Measurements from ENCODE around the gene CEBPZ. TPM values are rescaled to one million over a fixed set of nuclear protein-coding genes. Genes with fewer than 3 reads are reported as not detected.

The CEBPZ gene
- total RNA-seq, 2 experiments from 2014 or later = 92.3 to 102 TPM

- H3K27me3 Mint-ChIP-seq = no peaks in the 10 kb centered on the region
- no peaks in the 10 kb centered on the region for H3K9me3 Mint-ChIP-seq
- CTCF ChIA-PET = no interaction called here
- no peak overlapping the region for H3K4me3 Mint-ChIP-seq
- peak overlapping the region; percentile 54 for H3K27ac Mint-ChIP-seq
- ATAC-seq (ENCODE audit: poor library complexity) = no peak
- peaks cover 55% of the 10 kb centered on the region for H3K4me1 Mint-ChIP-seq (ENCODE audit: low read depth)
- Histone ChIP-seq H3K9me3 (ENCODE audit: control insufficient read depth in 1 of 2, insufficient read depth in 1 of 2, low read length in 2 of 2) (no peaks in the 10 kb centered on the region), H3K27ac (ENCODE audit: low read depth in 1 of 2, low read length in 2 of 2) (no peak overlapping the region), H3K27me3 (ENCODE audit: control insufficient read depth in 1 of 2, insufficient read depth in 2 of 2, low read length in 2 of 2) (no peaks in the 10 kb centered on the region), H3K4me1 (ENCODE audit: insufficient read depth, low read length) (peaks cover 4% of the 10 kb centered on the region), H3K36me3 (ENCODE audit: insufficient read depth, low read length) (peaks cover 71% of the 10 kb centered on the region), H3K4me3 (ENCODE audit: low read length) (no peak overlapping the region)
- no peak for DNase-seq
- POLR2A ChIA-PET = interaction anchor here (1.7 kb wide), 1 partner anchor 9 kb away, joined by 12 read pairs; the partner anchor contains the start of genes CEBPZ and NDUFAF7
- intact Hi-C loops (cut with DNase I, micrococcal nuclease) = no loop called here
- no peak for TF ChIP-seq CTCF (IDR thresholded peaks at IDR 0.05)
- H3K36me3 Mint-ChIP-seq (ENCODE audit: low read depth) = peaks cover 90% of the 10 kb centered on the region
These were observed 8.3 kb downstream of the CEBPZ start for GRCh38 chr2:37223131-37223530.

- no peak overlapping the region for H3K4me3 Mint-ChIP-seq
- ChIA-PET CTCF (no interaction called here), POLR2A (interaction anchor here (0.8 kb wide), 1 partner anchor 45 kb away, joined by 3 read pairs; no protein-coding TSS in a partner anchor)
- no peak for DNase-seq
- H3K9me3 Mint-ChIP-seq = no peaks in the 10 kb centered on the region
- Histone ChIP-seq H3K27me3 (ENCODE audit: control insufficient read depth in 1 of 2, insufficient read depth in 2 of 2, low read length in 2 of 2) (no peaks in the 10 kb centered on the region), H3K36me3 (ENCODE audit: insufficient read depth, low read length) (peaks cover 78% of the 10 kb centered on the region), H3K9me3 (ENCODE audit: control insufficient read depth in 1 of 2, insufficient read depth in 1 of 2, low read length in 2 of 2) (no peaks in the 10 kb centered on the region), H3K4me3 (ENCODE audit: low read length) (no peak overlapping the region), H3K4me1 (ENCODE audit: insufficient read depth, low read length) (no peaks in the 10 kb centered on the region), H3K27ac (ENCODE audit: low read depth in 1 of 2, low read length in 2 of 2) (no peak overlapping the region)
- ATAC-seq (ENCODE audit: poor library complexity) = no peak
- no peaks in the 10 kb centered on the region for H3K27me3 Mint-ChIP-seq
- no peak for TF ChIP-seq CTCF (IDR thresholded peaks at IDR 0.05)
- peaks cover 86% of the 10 kb centered on the region for H3K36me3 Mint-ChIP-seq (ENCODE audit: low read depth)
- peaks cover 19% of the 10 kb centered on the region for H3K4me1 Mint-ChIP-seq (ENCODE audit: low read depth)
- H3K27ac Mint-ChIP-seq = no peak overlapping the region
- intact Hi-C loops (cut with DNase I, micrococcal nuclease) = no loop called here
These were observed 12.3 kb downstream of the CEBPZ start for GRCh38 chr2:37219046-37219445.

DNA sequence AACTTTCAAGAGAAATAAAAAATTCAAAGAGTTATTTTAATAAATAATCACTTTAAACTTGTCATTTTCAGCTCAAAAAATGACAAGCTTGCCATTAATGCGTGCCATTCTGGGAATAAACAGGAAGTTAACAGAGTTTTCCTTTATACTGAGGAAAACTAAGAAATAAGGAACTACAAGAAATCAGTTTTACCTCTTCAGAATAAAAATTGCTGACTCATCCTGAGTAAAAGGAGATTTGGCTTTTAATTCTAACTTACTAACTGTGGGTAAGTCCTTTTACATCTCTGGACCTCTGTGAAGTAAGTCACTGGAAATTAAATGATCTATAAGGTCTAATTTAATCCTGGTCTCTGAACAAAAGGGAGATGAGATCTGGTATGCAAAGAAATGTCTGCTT, 16.1 kb downstream of the CEBPZ start:
- no peak for ATAC-seq (ENCODE audit: poor library complexity)
- CTCF ChIA-PET = no interaction called here
- intact Hi-C loops (cut with DNase I, micrococcal nuclease) = no loop called here
- H3K4me1 ChIP-seq (ENCODE audit: insufficient read depth, low read length) = no peaks in the 10 kb centered on the region
- Mint-ChIP-seq H3K36me3 (ENCODE audit: low read depth) (peaks cover 87% of the 10 kb centered on the region), H3K27ac (no peak overlapping the region), H3K27me3 (no peaks in the 10 kb centered on the region), H3K9me3 (peaks cover 2% of the 10 kb centered on the region), H3K4me1 (ENCODE audit: low read depth) (no peaks in the 10 kb centered on the region), H3K4me3 (no peak overlapping the region)
- peaks cover 0 to 4% of the 10 kb centered on the region in 2 experiments for H3K9me3 ChIP-seq (ENCODE audit: control insufficient read depth in 1 of 2, insufficient read depth in 1 of 2, low read length in 2 of 2)
- DNase-seq = no peak
- peaks cover 84% of the 10 kb centered on the region for H3K36me3 ChIP-seq (ENCODE audit: insufficient read depth, low read length)
- POLR2A ChIA-PET = interaction anchor here (1.2 to 2.4 kb wide), 2 partner anchors 16 to 17 kb away, joined by 5 to 10 read pairs; partner anchors contain the start of genes CEBPZ, CEBPZOS and NDUFAF7
- H3K27me3 ChIP-seq (ENCODE audit: control insufficient read depth in 1 of 2, insufficient read depth in 2 of 2, low read length in 2 of 2) = no peaks in the 10 kb centered on the region
- H3K27ac ChIP-seq (ENCODE audit: low read depth in 1 of 2, low read length in 2 of 2) = no peak overlapping the region
- no peak for TF ChIP-seq CTCF (IDR thresholded peaks at IDR 0.05)
- no peak overlapping the region for H3K4me3 ChIP-seq (ENCODE audit: low read length)
